Measurements from ENCODE around the gene KREMEN1.

Gene KREMEN1

DNA sequence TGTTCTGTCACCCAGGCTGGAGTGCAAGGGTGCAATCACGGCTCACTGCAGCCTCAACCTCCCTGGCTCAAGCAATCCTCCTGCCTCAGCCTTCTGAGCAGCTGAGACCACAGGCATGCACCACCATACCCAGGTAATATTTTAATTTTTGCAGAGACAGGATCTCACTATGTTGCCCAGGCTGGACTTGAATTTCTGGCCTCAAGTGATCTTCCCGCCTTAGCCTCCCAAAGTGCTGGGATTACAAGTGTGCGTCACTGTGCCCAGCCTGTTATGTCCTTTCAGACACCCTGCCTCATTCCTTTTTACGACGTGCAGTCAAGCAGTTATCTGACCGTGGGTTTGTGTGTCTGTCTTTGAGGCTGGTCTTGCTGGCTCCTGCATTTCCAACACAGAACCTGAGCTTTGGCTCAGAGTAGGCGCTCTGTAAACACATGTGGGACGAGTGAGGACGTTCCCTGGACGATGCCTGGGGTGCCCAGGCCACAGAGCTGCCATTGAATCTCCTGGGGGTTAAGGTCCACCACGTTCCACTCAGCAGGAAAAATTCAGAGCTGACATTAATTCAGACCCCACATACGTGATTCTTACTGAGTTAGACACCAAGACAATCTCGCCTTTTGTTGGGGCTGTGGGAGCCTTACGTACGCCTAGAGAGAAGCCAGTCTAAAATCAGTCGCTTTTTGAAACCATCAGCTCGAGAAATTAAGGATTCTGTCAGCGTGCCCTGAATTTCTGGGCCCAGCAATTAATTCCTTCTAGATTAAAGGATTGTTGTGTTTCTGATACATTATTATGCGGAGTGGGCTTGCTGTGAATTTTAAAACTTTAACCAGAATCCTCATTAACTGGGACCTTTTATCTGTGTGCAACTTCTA lies 111.4 kb downstream of the KREMEN1 start:
- no peak for DNase-seq (ENCODE audit: low read depth in 4 of 4, low spot score in 1 of 4)

DNA sequence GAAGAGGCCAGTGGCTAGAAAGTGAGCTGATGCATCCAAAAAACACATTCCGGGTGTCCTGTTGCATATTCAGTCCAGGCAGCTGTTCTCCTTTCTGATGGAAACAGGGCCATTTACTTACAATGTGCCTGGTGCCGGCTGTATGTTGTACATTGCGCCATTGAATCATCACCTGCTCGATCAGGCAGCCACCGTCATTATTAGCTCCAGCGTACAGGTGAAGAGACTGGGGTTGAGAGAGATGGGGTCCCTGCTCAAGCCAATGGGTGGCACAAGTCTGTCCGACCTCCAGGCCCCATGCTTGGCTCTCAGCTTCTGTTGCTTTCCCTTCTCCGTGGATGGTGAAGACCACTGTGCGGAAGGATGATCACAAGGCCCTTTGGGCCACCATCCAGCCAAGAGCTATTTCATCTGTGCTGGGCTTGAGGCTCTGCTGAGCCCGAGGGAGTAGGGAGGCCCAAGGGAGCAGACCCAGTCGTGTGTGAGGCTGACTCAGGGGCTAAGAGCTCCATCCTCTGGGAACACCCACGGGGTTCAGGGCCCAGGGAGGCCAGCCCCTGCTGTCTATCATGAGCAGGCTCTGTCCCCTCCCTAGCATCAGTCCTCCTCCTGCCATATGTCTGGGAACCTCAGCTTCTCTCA lies 112.1 kb downstream of the KREMEN1 start:
- DNase-seq (ENCODE audit: low read depth in 4 of 4, low spot score in 1 of 4) = no peak

DNA sequence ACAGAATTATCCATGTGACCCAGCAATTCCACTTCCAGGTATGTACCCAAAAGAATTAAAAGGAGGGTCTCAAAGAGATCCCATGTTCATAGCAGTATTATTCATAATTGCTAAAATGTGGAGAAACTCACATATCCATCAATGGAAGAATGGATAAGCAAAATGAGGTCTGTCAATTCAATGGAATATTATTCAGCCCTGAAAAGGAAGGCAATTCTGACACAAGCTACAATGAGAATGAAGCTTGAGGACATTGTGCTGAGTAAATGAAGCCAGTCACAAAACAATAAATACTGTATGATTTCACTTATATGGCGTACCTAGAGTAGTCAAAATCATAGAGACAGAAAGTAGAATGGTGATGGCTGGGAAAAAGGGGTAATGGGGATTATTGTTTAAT lies 113.5 kb downstream of the KREMEN1 start:
- DNase-seq (ENCODE audit: low read depth in 4 of 4, low spot score in 1 of 4) = no peak

DNA sequence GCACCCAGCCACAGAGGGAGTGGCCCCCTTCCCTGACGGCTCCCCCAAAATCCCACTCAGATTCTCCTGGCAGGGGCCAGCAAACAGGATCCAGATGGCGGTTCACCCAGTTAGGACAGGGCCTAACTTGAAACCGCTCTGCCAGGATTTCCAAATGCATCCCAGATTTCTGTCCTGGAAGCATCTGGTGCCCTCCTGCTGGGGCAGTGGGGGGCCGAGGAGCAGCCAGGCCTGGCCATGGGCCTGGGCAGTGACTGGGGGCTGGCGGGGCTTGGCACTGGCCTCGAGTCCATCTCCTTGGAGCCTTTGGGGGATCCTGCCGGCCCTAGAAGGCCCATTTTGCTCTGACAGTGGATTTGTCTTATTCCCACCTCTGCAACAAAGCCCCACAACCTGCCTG lies 115.0 kb downstream of the KREMEN1 start:
- no peak for DNase-seq (ENCODE audit: low read depth in 4 of 4, low spot score in 1 of 4)

DNA sequence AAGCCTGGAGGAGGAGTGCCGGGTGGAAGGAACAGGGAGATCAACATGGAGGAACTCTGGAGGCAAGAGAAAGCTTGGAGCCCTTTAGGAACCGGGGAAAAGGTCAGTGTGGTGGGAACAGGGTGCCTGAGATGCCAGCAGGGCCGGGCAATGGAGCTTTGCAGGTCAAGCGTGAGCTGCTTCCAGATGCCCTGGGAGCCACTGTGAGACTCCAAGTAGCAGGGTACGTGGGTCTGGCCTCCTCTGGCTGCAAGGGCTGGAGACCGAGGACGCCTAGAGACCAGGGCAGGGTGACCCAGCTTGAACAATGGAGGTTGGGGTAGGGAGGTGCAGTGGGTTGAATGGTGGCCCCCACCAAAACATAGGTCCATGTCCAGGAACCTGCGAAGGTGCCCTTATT lies 117.2 kb downstream of the KREMEN1 start:
- no peak for DNase-seq (ENCODE audit: low read depth in 4 of 4, low spot score in 1 of 4)

DNA sequence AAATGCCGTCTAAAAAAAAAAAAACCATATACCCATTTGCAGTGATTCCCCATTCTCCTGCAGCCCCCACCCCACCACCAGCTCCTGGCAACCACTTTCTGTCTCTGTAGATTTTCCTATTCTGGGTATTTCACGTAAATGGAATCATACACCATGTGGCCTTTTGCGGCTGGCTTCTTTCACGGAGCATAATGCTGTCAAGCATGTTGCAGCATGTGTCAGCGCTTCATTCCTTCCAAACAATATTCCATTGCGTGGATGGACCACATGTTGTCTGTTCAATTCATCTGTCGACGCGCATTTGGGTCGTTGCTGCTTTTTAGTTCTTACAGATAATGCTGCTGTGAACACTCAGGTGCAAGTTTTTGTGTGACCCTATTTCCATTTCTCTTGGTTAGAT lies 118.1 kb downstream of the KREMEN1 start:
- DNase-seq (ENCODE audit: low read depth in 4 of 4, low spot score in 1 of 4) = no peak

DNA sequence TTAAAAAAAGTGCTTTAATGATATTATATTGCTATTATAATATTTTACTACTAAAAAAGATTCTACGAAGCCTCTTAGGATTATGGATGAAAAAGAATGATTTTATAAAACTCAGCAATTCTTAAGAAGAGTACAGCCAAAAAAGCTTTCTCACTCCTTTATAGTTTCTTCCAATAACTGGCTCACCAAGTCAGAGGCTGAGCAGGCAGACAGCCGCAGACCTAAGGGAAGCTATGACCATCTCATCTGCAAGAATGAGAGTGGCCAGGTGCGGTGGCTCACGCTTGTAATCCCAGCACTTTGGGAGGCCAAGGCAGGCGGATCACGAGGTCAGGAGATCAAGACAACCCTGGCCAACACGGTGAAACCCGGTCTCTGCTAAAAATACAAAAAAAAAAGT lies 120.2 kb downstream of the KREMEN1 start:
- DNase-seq (ENCODE audit: low read depth in 4 of 4, low spot score in 1 of 4) = no peak

DNA sequence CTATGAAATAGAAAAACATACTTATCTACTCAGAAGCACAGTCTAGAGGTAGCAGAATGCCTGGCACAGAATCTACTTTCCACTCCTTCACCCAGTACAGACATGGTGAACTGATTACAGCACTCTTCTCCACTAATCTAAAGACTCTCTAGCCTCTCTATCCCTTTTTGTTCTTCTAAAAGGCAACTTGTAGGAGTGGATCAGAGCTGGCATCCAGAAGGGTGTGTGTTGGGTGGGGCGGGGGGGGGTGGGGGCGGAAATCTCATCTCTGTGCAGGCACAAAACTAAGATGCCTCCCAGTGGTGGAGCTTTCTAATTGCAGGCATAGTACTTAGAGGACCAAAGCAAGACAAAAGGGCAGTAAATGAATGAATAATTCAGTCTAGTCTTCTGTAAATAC lies 121.3 kb downstream of the KREMEN1 start:
- DNase-seq (ENCODE audit: low read depth in 4 of 4, low spot score in 1 of 4) = no peak

DNA sequence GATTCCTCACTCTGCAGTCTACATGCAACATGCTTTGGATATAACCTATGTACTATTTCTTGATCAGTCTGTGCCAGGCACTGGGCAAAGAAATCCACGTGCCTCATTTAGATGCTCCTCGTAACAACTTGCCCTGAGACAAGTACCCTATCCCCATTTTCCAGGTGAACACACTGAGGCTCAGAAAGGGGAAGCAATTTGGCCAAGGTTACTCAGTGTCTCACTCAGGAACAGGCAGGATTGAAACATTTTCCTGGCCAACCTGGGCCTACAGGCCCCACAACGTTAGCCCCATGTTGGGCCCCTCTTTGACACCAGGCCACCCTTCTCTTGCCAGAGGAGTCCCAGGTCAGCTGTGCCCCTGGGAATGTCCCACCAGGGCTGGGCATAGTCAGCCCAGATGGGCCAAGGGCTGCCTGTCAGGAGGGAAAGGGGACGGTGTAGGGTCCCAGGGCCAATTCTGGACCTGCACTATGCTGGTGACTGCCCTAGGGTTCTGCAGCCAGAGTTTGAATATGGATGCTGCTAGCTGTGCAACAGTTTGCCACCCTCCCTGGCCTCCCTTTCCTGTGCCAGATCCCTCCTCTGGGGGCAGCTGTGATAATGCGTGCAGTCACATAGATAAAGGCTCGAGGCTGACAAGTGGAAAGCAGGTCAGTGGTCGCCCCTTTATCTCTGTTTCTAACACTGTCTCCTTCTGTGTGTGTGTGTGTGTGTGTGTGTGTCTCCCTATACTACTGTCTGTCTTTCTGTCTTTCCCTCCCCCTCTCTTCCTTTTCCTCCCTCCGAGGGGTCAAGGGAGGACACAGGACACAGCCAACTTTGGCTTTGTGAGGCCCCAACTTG lies 122.5 kb downstream of the KREMEN1 start:
- DNase-seq (ENCODE audit: low read depth in 4 of 4, low spot score in 1 of 4) = no peak

DNA sequence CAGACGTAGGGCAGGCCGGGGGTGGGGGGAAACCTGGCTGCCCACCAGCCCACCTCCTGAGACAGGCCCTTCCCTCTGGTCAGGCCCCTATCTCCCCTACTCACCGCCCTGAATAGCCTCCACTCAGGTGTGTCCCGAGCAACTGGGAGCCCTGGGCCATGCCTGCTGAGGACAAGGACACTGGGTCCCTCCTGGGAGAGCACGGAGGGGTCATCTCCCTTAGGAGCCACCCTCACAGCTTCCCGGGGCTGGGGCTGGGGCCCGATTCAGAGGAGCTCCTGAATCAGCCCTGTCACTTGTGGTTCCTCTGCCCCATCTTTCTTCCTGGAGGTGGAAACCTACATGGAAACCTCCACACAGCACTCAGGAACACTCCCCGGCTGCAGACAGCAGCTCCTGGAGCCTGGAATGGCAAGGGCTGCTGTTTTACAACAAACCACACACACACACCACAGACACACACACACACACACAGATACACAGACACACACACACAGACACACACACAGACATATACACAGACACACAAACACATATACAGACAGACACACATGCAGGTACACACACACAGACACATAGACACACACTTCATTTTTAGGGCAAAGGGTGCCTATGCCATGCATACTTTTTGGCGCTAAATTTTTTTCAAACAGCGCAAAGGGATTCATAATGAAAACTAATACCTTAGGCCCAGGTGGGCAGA lies 123.3 kb downstream of the KREMEN1 start:
- no peak for DNase-seq (ENCODE audit: low read depth in 4 of 4, low spot score in 1 of 4)

DNA sequence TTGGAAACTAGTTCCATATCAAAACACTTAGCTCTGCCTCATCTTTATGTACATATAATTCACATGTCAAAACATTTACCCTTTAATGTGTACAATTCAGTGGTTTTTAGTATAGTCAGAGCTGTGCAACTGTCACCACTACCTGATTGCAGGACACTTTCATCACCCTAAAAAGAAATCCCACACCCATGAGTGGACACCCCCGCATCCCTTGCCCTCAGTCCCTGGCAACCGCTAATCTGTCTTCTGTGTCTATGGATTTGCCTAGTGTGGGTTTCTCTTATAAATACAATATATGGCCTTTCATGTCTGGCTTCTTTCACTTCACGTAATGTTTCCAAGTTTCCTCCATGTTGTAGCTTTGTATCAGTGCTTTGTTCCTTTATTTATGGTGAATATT lies 124.3 kb downstream of the KREMEN1 start:
- no peak for DNase-seq (ENCODE audit: low read depth in 4 of 4, low spot score in 1 of 4)

DNA sequence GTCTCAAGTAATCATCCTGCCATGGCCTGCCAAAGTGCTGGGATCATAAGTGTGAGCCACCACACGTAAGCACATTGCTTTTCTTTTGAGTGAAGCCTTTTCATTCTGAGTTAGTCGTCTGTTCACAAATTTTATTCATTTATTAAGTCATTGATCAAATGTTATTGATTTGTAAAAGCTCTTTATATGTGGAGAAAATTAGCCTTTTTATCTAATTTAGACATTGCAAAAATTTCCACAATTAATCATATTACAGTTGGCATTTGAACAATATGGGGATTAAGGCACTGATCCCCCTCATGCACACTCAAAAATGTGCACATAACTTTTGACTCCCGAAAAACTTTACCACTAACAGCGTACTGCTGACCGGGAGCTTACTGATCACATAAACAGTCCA lies 125.4 kb downstream of the KREMEN1 start:
- no peak for DNase-seq (ENCODE audit: low read depth in 4 of 4, low spot score in 1 of 4)

DNA sequence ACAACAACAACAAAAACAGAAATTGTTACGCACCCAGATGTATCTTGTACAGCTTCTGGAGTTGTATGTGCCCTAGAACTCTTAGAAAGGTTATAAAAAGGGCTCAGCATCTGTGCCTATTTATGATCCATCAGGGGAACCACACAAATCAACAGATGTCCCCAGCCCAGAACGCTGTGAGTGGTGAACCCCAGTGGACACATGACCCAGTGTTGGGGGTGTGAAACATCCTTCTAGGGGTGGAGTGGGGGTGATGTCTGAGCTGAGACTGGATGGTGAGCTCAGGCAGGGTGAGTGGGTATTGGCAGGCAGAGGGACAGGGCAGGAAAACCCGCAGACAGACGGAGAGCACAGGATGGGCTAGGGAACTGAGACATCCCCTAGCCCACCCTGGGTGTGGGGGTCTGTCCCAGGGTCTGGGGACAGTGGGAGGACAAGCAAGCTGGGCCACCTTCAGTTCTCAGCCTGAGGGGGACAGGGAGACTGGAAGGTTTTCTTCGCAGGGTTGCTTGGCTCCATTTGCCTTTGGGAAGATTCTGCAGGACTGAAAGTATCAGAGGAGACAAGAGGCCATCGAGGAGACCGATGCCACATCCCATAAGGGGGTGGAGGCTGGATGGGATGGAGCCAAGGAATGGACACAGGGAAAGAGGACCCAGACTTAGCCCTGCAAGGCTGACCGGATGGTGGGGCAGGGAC lies 127.0 kb downstream of the KREMEN1 start:
- DNase-seq (ENCODE audit: low read depth in 4 of 4, low spot score in 1 of 4) = no peak

DNA sequence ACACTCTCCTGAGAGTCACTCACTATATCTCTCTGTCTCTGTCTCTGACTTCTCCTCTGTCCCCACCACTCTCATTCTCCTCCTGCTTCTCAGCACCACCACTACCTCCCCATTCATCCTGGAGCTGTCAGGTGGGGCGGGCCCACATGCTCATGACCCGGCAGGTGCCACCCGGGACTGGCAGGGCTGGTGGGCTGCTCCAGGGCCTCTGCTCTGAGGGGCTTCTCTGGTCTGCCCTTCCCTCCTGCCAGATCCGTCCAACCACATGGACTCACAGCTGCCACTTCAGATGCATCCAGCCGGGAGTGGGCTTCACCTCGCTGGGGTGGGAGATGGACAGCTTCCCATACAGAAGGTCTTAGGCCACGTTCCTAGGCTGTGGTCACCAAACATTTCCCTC lies 128.1 kb downstream of the KREMEN1 start:
- no peak for DNase-seq (ENCODE audit: low read depth in 4 of 4, low spot score in 1 of 4)

DNA sequence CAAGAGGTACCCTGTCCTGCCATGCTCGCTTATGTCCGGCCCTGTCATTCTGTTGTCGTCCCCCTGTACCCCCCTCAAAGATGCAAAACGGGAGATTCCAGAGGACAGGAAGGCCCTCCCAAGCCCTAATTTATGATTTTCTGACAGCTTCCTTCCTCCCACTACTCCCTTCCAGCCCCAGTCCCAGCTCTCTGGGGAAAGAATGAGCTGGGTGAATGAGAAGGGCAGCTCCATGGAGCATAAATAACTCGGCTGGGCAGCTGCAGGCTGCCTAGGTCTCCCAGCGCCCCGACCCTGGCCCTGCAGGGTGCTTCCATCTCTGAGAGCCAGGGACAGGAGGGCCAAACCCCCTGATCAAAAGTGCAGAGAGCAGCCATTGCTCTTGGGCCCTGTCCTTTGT lies 128.9 kb downstream of the KREMEN1 start:
- DNase-seq (ENCODE audit: low read depth in 4 of 4, low spot score in 1 of 4) = no peak

DNA sequence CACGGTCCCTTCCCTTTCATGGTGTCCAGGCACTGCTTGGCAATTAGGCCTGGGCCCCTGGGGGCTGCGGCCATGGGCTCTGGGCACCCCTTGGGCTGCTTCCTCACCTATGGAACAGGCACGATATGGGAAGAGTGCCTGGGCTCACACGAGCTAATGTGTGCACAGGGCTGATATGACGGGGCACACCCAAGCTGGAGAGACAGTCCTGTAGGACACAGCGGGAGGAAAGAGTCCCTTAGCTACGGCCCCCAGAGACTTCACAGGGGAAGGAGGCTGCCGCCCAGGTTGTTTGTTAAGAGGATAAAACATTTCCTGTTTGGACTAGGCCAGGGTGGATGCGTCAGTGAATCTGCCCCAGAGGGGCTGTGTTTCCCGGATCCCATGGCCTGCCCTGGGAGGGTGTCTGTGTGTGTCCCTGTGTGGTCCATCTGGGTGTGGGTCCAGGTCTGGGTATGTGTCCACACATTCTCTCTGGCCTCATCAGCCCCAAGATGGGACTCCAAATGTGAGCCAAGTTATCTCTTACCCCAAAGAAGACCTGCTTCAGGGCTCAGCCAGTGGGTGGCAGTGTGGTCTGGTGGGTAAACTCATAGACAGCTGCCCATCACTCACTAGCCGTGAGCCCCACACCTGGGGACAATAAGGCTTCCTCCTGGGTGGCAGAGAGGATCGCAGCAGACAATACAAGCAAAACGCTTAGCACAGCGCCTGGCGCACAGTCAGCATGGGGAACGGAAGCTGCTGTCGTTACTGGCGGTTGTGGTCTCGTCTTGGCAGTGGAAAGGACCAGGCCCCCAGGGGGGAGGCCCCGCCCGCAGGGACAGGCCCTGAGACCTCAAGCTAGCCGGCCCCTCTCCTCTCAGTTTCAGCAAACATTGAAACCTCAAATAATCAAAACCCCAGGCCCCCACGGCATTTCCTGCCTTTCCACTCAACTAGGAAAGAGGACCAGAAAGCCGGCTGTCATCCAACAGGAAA lies 129.7 kb downstream of the KREMEN1 start:
- peak; percentile 7 to 57 (median 12) for DNase-seq (ENCODE audit: low read depth in 4 of 4, low spot score in 1 of 4)

DNA sequence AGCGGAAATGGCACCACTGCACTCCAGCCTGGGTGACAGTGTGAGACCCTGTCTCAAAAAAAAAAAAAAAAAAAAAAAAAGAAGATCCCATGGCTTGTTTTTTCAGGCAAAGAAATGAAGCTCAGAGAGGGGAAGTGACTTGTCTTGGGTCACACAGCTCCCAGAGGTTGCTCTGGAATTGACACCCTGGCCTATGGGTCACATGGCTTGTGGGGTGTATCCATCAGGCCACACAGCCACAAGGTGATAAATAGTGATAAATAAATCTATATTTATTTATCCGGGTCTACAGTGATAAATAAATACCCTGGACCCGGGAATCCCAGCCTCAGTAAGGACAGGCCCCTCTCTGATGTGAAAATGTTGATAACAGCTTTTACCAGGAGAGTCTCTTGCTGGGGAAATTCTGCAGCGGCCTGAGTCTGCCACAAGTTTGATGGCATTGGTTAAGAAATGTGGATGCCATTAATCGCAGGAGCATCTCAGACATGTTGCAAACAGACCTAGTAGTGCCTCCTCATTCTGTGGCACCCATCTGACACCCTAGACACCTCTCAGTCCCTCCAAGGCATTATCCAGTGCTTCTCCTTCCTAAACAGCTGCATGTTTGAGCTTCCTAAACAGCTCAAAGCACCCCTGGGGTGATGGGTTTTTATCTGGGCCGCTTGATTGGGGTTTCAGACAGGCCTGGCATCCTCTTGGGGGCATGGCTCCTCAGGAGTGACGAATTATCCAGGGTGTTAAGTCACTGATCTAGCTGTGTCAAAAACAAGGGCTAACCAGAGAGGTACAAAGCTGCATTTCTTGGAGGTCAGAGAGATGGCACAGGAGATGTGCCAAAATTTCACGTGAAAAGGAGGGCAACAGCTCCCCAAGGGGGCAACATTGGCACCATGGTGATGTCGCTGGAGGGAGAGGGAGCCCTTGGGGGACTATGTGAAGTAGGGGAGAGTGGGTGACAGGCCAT lies 130.9 kb downstream of the KREMEN1 start:
- no peak for DNase-seq (ENCODE audit: low read depth in 4 of 4, low spot score in 1 of 4)

DNA sequence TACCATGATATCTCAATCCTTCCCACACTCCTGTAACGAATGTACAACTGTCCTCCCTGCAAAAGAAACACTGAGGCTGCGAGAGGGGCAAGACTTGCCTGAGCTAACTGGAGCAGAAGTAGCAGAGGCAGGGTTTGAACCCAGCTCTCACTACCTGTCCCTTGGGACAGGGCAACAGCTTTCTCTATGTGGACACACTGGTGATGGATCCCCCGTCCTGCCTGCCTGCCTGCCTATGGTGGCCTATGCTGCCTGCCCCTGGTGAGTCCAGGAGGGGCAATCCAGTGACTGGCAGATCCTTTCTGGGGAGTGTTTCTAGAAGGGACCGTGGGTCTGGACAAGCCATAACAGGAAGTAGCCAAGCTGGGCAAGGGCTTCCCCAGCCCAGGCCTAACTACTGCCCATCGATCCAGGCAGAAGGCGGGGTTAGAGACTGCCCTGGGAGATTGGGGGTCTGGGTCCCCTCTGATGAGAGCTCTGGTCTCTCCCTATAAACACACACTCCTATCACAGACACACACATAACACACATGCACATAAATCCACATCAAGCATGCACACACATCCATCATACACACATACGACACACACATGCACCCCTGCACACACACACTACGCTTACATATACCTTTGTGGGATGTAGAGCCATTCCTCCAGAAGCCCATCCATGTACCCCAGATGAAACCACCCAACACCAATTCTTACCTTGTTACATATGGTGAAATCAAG lies 131.8 kb downstream of the KREMEN1 start:
- no peak for DNase-seq (ENCODE audit: low read depth in 4 of 4, low spot score in 1 of 4)

All from stimulated activated CD4-positive, alpha-beta T cell treated with anti-CD3 and anti-CD28 coated beads, Interleukin-1b, Interleukin-23, amount 100 ng/mL, for 24 hours (primary cell).